Ecto neural progenitor cell (in vitro differentiated cells): ENCODE measurements around the gene NSDHL.

Experiments
- DNase-seq: peaks from one replicate; pipeline ENCODE4 v3.0.0-alpha.2; 2018; ENCODE audit warnings: low spot score

NSDHL gene

GRCh38 chrX:152913910-152914309 lies 83.0 kb downstream of the NSDHL start:
- DNase-seq: no peak

- peak; percentile 70 for DNase-seq
Measured at GRCh38 chrX:152915541-152916241, 84.8 kb downstream of the NSDHL start.

- no peak for DNase-seq
Measured at GRCh38 chrX:152917656-152918579, 87.1 kb downstream of the NSDHL start.

GRCh38 chrX:152918707-152919106 lies 87.8 kb downstream of the NSDHL start:
- DNase-seq: no peak
